Jurkat, Clone E6-1 (cell line): ENCODE measurements around the gene APH1A. TPM values are rescaled to one million over a fixed set of nuclear protein-coding genes. Genes with fewer than 3 reads are reported as not detected.
"Not testable (repeated sequence)": the region's sequence is repeated elsewhere in the genome, so short reads cannot be mapped to it uniquely, and the experiment has no call there.

Experiments used
- DNase-seq: peaks from one replicate; pipeline ENCODE4 v3.0.0-alpha.2; 2011; ENCODE audit warnings: low read depth, low spot score
- H3K4me3 ChIP-seq: 2 replicates; pipeline ENCODE4 v1.5.1; 2011; ENCODE audit warnings: mild to moderate bottlenecking, low read length, control low read depth, moderate library complexity
- polyA plus RNA-seq: library from polyadenylated mRNA; unstranded; fragments of >200 nt; gene quantifications from one replicate; pipeline ENCODE4 v1.2.1, GENCODE V29; 2012; ENCODE audit warnings: missing spikeins; ENCODE audit not compliant: insufficient read length, insufficient read depth

APH1A gene
- 83.6 TPM for polyA plus RNA-seq

DNA sequence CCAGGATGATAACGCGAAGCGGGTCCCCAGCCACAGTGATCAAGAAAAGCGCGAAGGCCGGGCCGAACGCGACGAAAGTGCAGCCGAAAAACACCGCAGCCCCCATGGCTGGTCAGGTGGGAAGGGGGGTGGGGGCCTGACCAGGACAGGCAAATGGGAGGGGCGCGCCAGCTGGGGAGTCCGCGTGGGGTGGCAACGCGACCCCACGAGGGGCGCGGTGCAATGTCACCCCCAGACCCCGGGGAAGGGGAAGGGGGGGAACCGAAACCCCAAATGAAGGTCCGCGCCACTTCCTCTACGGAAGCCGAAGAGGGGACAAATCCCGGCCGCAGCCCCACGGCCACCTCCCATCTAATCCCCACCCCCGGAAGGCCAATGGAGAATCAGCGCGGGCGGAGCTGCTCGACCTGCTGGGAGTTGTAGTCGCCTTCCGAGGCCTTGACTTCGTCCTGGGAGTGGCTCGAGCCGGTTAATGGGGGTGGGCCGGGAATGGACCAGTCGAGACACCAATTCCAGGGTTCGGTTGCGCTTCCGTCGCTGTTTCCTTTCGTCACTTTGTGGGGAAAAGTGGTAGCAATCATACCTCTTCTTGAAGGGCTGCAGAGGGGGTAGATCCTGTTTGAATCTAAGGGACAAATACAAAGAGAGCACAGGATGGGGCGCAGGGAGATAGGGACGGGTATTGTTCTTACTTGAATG is at the start of gene APH1A:
TSS of gene APH1A (minus strand) at position 312 of the 699 bp plus-strand sequence. CDS start at position 106, 206 bp downstream.
- DNase-seq, result peak; percentile 95
- peak within 1 kb of the TSS; percentile 66 for H3K4me3 ChIP-seq

DNA sequence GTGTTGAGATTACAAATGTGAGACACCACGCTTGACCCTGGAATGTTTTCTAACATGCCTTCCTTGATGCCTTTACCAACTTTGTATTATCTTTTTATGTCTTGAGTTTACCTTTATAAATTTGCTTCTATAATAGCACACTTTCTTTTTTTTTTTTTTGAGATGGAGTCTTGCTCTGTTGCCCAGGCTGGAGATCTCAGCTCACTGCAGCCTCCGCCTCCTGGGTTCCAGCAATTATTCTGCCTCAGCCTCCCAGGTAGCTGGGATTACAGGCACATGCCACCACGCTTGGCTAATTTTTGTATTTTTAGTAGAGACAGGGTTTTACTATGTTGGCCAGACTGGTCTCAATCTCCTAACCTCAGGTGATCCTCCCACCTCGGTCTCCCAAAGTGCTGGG is 45.9 kb upstream of the APH1A start:
- not testable (repeated sequence) for H3K4me3 ChIP-seq, DNase-seq

DNA sequence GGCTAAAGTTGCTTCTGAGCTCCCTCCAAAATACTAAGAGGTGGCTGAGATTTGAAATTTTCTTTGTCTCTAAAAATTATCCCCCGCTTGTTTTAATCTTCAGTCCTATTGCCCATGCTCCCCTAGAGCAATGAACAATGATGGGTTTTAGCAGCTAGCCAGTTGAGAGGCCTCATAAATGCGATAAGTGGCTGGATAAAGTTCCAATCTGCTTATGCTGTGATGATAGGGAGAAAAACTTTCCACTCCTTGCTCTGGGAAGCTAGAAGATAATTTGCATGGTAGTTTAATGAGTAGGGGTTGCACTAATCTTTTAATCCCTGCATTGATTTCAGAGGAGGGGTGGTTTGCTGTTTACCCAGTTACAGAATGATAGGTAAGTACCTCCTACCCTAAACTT is 42.9 kb upstream of the APH1A start:
- DNase-seq, result no peak
- no peak overlapping the region for H3K4me3 ChIP-seq

DNA sequence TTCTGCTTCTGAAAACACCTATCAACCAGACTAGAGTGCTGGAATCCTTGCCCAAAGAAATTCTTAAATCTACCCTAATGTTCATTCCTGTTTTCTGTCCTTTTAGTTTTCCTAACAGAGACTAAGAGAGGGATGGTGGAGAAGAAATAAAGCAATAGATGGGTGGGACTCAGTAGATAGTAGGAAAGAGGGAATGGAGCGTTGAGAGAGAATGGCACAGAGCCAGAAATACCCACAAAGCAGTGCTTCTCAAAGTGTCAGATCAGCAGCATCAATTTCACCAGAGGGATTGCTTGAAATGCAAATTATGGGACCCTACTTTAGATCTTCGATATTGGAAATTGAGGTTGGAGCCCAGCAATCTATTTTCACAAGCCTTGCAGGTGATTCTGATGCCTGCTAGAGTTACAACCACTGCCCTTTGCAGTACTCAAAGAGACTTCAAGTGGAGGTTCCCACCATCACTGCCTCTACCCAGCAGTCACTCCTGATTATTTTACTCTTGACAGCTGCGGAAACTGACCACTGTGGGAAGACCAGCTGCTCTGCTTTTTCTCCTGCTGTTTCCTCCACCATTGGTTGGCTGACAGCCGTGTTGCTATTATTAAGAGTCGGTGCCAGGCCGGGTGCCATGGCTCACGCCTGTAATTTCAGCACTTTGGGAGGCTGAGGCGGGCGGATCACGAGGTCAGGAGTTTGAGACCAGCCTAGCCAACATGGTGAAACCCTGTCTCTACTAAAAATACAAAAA is 41.1 kb upstream of the APH1A start:
- no peak overlapping the region for H3K4me3 ChIP-seq
- no peak for DNase-seq

DNA sequence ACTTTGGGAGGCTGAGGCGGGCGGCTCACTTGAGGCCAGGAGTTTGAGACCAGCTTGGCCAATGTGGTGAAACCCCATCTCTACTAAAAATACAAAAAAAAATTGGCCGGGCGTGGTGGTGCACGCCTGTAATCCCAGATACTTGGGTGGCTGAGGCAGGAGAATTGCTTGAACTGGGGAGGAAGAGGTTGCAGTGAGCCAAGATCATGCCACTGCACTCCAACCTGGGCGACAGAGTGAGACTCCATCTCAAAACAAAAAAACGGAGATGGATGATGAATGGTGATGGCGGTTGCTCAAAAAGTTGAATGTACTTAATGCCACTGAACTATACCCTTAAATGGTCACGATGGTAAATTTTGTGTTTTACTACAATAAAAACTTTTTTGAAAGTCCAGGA is 39.8 kb upstream of the APH1A start:
- DNase-seq, H3K4me3 ChIP-seq: not testable (repeated sequence)

DNA sequence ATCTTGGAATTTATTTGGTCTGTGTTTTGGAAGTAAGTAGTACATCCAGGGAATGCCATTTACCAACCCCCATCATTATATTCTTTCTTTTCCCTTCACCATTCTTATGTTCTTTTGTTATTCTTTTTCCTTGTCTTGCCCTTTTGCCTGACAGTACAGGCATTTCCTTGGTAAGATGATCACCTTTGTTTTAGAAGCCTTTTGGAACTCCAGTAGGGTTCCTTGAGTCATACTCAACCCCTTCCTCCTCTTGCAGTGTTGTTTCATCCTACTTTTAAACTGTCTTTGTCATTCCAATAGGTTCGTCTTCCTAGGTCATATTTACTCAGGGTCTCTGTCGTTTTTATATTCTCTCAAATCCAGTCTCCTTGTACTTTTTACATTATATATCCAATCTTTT is 34.1 kb upstream of the APH1A start:
- no peak overlapping the region for H3K4me3 ChIP-seq
- no peak for DNase-seq

DNA sequence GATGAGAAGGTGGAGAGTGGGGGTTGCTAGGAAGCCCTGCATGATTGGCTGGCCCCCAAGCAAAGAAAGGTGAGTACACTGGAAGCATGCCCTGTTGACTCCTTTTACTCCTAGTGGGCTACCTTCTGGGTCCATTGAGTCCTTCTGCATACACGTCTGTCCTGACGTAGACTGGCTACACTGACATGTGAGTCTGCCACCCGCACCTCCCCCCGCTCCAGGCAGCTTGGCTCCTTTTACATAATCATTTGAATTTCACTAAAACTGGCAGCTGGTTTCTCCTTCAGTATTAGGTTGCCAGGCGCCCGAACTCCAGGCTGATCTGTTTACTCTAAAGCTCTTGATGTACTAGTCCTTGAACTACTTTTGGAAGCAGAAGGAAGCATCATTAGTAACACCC is 33.5 kb upstream of the APH1A start:
- H3K4me3 ChIP-seq, result no peak overlapping the region
- no peak for DNase-seq

DNA sequence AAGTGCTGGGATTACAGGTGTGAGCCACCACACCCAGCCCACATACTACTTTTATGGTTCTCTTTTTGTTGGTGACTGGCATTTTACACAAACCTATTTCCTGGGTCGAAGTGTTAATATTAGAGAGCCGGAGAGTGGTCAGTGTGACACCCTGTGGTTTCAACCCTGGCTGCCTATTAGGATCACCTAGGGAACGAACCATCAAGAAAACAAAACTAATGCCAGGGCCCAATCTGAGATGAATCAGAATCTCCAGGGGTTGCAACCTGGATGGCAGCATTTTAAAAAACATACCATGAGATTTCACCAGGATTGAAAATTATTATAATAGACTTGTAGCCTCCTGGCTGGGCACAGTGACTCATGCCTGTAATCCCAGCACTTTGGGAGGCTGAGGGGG is 30.9 kb upstream of the APH1A start:
- H3K4me3 ChIP-seq, result no peak overlapping the region
- DNase-seq, result no peak

DNA sequence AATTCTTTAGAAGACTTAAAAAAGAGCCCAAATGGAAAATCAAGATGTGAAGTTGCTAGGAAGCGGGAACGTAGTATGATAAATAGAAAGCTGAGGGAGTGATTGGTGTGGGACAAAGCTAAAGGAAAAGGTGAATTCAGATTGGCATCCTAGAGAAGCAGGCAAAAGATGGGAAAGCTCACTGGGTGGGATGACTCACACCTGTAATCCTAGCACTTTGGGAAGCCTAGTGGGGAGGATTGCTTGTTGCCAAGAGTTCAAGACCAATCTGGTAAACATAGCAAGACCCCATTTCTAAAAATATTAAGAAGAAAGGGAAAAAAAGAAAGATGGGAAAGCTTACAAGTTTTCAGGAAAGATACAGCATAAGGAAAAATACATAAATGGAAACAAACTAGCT is 26.7 kb upstream of the APH1A start:
- H3K4me3 ChIP-seq, result no peak overlapping the region
- DNase-seq, result no peak

DNA sequence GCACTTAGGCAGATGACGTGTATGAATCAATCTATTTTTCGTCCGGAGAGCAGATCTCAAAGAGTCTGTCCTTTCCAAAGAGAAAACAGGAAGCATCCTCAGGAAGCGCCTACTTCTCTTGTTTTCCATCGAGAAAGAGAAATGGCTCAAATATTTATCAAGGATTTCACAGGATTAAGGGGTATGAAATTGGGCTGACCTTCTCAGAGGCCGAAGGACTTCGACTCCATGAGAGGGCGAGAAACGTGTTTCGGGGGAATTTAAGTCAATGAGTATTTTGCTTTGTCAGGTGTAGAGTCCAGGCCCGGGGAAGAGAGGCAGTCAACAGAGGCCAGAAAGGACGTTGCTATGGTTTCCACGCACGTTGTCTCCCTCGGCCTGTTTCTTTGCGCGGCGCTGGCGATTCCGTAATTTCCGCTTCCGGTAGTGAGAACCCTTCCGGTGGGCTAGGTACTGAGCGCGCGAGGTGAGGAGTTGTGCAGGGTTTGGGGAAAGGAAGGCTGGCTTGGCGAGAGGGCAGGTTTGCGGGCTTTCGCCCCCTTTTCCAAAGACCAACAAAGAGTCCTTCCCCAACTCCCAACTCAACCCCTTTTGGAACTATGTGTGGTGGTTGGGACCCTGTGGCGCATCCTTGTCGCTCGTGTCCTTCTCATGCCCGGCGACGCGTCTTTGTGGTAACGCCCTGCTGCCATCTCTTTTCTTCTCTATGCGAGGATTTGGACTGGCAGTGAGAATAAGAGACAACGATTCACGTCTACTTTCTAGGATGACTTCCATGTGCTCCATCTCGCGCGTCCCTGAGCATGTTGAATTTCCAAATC is 24.8 kb upstream of the APH1A start, which contains the start of gene MRPS21:
TSS of gene MRPS21 (plus strand) at position 429 of the 821 bp plus-strand sequence. CDS start 506 bp downstream, outside the sequence.
- H3K4me3 ChIP-seq, result peak within 1 kb of the TSS; percentile 95
- peak; percentile 81 for DNase-seq

DNA sequence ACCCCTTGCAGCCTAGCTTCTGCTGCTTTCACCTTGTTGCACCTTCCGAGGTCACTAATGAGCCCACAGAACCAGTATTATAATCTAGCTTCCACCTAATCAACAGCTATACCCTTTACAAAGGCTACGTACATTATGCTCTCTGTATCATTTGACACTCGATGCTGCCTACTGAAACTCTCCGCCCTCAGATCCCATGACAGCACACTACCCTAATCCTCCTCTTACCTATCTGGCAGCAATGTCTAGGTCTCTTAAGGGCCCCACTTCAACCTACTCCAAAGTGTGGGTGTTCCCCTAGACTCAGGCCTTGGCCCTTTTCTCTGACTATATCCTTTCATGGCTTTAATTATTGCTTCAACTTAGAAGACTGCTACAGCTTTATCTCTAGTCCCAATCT is 20.0 kb upstream of the APH1A start:
- H3K4me3 ChIP-seq, result no peak overlapping the region
- no peak for DNase-seq

DNA sequence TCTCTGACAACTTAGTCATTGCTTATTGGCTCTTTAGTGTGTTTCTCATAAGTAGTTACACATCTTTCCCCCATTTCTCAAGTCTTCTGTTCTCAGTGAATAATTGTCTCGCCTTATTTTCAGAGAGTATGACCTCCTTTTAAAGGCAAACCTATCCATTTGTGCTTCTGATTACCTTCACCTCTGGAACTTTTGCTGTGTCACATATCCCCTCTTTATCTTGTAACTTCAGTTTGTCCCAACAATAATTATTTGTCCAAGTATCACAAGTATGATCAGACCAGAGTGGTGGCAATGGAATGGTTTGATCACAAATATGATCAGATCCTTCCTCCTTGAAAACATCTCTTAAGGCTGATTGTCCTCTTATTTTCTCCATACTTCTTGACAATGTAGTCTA is 19.6 kb upstream of the APH1A start:
- H3K4me3 ChIP-seq, result no peak overlapping the region
- no peak for DNase-seq

DNA sequence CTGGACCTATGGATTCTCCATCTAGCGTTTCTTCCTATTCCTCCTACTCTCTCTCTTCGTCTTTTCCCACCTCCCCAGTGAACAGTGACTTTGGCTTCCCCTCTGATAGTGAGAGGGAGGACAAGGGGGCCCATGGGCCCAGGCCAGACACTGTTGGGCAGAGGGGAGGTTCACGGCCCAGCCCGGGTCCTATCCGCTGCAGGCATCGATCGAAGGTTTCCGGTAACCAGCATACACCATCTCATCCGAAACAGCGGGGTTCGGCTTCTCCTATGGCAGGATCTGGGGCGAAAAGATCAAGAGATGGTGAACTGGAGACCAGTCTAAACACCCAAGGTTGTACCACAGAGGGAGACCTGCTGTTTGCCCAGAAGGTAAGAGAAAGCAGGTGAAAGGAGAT is 14.4 kb upstream of the APH1A start:
- no peak for DNase-seq
- no peak overlapping the region for H3K4me3 ChIP-seq

DNA sequence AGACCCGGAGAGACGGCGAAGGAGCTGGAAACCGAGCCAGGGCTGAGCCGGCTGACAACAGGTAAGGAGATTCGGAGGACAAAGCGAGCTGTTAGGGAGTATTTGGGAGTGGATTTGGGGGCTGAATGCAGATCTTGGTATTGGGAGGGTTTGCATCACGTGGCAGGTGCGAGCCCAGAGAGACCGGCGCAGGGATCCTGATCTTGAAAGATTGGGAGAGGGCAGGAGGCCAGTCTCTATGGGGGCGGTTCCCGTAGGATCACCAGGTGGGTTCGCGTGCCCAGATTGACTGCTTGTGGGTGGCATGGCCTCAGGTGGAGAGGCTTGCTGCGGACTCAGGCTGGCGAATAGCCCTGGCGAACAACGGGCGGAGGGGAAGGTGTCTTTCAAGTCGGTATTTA is 13.7 kb upstream of the APH1A start:
- no peak for DNase-seq
- no peak overlapping the region for H3K4me3 ChIP-seq

DNA sequence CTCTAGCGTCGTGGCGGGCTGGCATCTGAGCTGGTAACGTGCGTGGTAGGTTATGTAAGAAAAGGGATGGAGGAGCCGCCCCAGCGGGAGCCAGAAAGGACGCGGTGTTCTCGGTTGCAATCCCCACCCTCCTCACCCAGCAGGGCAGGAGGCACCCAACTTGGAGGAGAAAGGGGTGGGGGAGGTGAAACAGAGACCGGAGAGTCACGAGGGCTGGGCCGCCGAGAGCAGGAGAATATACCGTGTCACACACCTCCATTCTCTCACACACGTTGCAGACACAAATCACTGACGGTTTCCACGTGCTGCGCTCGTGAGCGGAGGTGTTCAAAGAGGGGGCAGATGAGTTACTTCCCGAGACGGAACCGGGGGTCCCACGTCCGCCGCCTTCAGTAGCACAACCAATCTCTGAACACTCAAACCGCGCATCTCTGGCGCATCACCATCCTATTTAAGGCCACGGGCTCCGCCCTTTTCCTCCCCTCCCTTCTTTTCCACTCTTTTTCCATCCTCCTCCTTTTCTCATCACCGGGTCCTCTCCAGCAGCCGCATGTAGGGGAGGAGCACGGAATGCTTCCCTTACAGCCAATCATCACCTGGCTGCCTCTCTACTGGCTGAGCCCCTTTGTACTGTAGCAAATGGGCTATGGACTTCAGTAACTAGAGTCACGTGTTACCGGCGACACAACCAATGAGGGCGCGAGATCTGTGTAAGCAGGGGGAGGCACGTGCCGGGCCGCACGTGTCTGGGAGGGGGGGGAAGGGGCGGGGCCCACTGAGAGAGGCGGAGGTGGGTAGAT is 13.1 kb upstream of the APH1A start, which contains the start of gene CIART:
TSS of gene CIART (plus strand) at position 797 of the 800 bp plus-strand sequence. CDS start 714 bp downstream, outside the sequence.
- peak; percentile 33 for DNase-seq
- no peak within 1 kb of the TSS for H3K4me3 ChIP-seq

DNA sequence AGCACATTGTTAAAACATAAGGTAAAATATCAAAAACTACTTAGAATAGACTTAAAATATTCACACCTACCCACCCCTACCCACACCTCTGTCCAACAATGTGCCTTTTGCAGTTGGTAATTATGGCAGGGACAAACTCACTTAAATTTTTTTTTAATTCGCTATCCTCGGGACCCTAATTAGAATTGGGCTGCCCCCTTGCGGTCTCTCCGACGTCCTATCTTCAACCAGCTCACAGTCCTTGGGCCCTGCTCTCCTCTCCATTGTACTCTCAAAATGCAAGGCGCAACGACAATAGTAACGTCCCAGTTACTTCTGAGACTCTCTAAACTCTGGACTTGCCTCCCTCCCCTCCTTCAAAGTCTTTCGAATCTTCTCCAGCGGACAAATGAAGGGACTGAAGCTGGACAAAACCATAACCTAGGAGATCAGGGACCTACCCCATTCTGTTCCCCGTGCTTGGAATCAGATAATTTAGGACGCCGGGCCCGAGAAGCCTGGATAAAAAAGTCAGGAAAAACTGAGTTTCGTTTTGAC is 12.5 kb upstream of the APH1A start:
- H3K4me3 ChIP-seq, result no peak overlapping the region
- peak; percentile 34 for DNase-seq

DNA sequence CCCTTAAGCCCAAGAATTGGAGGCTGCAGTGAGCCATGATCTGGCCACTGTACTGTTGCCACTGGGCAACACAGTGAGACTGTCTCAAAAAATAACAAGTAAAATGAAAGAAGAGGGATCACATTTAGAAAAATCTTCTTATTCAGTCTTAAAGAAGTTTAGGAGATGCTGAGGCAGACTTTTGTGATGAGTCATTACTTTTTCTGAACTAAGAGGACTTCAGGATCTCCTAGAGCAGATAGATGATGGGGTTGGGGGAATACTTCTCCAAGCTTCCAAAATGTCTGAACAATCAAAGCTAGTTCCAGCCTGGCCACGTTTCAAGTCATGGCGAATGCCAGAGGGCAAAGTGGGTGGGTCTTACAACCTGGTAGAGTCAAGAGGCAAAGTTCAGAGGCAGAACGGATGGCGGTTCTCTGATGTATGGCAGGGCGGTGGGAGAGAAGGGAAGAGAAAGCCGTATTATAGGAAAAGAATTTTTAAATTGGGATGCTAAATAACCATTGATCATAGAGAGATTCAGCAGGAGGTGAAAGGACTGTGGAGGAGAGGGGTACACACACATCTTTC is 11.4 kb upstream of the APH1A start:
- no peak overlapping the region for H3K4me3 ChIP-seq
- no peak for DNase-seq

DNA sequence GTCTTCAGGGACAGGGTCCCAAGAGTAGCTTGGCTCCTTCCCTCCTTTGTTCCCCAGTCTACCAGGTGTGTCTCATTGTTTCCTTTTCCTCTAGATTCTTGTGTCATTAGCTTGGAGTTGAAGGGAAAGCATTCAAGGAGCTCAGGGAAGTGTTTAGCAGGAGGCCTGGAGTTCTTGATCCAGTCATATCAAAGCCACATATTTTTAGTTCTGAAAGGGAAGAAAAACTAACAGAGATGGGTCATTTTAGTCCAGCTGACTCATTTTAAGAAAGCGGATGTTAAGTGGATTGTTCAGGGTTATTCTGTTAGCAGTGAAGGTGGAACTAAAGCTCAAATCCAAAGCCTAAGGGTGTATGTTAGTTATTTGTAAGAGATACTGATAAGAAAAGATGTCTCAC is 4.5 kb upstream of the APH1A start:
- DNase-seq, result no peak
- H3K4me3 ChIP-seq, result no peak overlapping the region
